ENCODE results near the gene GIMAP5. TPM values are rescaled to one million over a fixed set of nuclear protein-coding genes. Genes with fewer than 3 reads are reported as not detected.

GIMAP5 gene
- total and polyA plus RNA-seq, 9 donors = 6.1 to 11.6 (median 9.3) TPM

- no peaks in the 10 kb centered on the region for H3K36me3 ChIP-seq (ENCODE audit: control insufficient read depth, insufficient read depth, low read length)
- no peak for DNase-seq
- H3K27me3 ChIP-seq (ENCODE audit: control insufficient read depth, insufficient read depth, low read length) = peaks cover 11% of the 10 kb centered on the region
- H3K4me1 ChIP-seq (ENCODE audit: control insufficient read depth, insufficient read depth, low read length) = peaks cover 3% of the 10 kb centered on the region
- 100% methylated on average over 1 of the region's 5 CpGs for WGBS (ENCODE audit: insufficient coverage)
- H3K4me3 ChIP-seq (ENCODE audit: low read length) = no peak overlapping the region
- no peaks in the 10 kb centered on the region for H3K9me3 ChIP-seq (replicated peaks; ENCODE audit: control insufficient read depth, low read depth, low read length)
- H3K27ac ChIP-seq (ENCODE audit: low read length) = no peak overlapping the region
Measured at GRCh38 chr7:150733482-150734095, 3.6 kb upstream of the GIMAP5 start.

DNA sequence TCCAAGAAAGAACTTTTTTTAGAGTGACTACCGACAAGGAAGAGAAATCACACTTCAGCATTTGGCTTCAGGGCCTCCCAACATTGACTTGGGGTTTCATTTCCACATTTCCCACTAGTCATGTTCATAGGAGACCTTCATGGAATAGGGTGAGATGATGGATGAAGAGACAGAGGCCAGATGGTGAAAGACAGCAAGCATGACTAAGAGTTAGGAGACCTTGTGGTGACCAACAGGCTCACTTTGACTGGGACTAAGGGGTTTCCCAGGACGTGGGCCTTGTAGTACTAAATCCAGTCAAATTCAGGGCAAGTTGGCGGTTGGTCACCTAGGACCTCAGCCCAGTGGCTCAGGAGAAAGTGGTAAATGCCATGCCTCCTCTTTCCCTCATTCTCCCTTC, 3.0 kb upstream of the GIMAP5 start:
- Histone ChIP-seq H3K4me3 (ENCODE audit: low read length) (no peak overlapping the region), H3K4me1 (ENCODE audit: control insufficient read depth, insufficient read depth, low read length) (peaks cover 3% of the 10 kb centered on the region)
- 81% methylated on average over 3 of the region's 3 CpGs for WGBS (ENCODE audit: insufficient coverage)

DNA sequence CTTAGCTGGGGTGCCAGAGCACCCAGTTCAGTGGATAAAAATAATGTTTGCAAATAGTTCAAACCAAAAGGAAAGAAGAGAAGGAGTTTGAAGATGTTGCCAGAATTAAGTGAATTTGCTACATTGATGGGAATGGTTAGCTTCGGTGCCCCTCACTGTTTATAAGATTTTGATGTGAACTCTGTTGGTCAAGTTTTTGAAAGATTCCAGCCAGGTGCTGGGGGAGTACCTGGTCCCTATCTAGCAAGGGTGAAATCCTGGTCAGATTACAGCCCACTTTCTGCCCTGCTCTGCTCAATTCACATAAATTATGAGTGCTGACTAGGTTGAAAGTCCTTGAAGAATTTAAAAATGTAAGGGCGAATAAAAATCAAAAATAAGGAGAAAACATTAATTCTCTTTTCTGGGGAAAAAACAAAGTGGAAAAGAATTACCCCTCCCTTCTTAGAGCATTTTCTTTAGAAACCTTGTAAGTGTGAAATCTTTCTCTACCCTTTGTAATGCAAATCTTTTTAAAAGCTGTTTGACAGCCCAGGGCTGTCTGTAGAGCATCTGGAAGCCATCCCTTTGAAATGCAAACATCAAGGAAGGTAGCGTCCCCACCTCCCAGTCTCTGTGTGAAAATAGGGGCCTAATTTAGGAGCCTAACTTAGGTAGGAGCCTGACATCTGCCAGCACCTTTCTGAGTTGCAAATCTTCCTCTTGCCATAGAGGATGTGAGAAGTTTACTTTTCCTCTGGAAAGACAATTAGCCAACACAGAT, 1.4 kb upstream of the GIMAP5 start:
- no peak for DNase-seq
- 56% methylated on average over 2 of the region's 3 CpGs for WGBS (ENCODE audit: insufficient coverage)
- H3K4me1 ChIP-seq (ENCODE audit: control insufficient read depth, insufficient read depth, low read length) = peaks cover 3% of the 10 kb centered on the region
- peaks cover 11% of the 10 kb centered on the region for H3K27me3 ChIP-seq (ENCODE audit: control insufficient read depth, insufficient read depth, low read length)
- no peaks in the 10 kb centered on the region for H3K36me3 ChIP-seq (ENCODE audit: control insufficient read depth, insufficient read depth, low read length)
- H3K9me3 ChIP-seq (replicated peaks; ENCODE audit: control insufficient read depth, low read depth, low read length) = no peaks in the 10 kb centered on the region
- H3K27ac ChIP-seq (ENCODE audit: low read length) = no peak overlapping the region
- no peak overlapping the region for H3K4me3 ChIP-seq (ENCODE audit: low read length)

More for the DNA sequence above, 3.0 kb upstream of the GIMAP5 start:
- DNase-seq = peak; percentile 20
- Histone ChIP-seq H3K27me3 (ENCODE audit: control insufficient read depth, insufficient read depth, low read length) (peaks cover 11% of the 10 kb centered on the region), H3K27ac (ENCODE audit: low read length) (no peak overlapping the region), H3K36me3 (ENCODE audit: control insufficient read depth, insufficient read depth, low read length) (no peaks in the 10 kb centered on the region), H3K9me3 (replicated peaks; ENCODE audit: control insufficient read depth, low read depth, low read length) (no peaks in the 10 kb centered on the region)

GRCh38 chr7:150736864-150737263, 354 bp upstream of the GIMAP5 start:
- Histone ChIP-seq H3K4me1 (ENCODE audit: control insufficient read depth, insufficient read depth, low read length) (peaks cover 3% of the 10 kb centered on the region), H3K36me3 (ENCODE audit: control insufficient read depth, insufficient read depth, low read length) (no peaks in the 10 kb centered on the region), H3K9me3 (replicated peaks; ENCODE audit: control insufficient read depth, low read depth, low read length) (no peaks in the 10 kb centered on the region), H3K4me3 (ENCODE audit: low read length) (no peak overlapping the region), H3K27me3 (ENCODE audit: control insufficient read depth, insufficient read depth, low read length) (peaks cover 11% of the 10 kb centered on the region), H3K27ac (ENCODE audit: low read length) (peak overlapping the region; percentile 44)
- no peak for DNase-seq
- WGBS (ENCODE audit: insufficient coverage) = 44% methylated on average over 3 of the region's 4 CpGs

DNA sequence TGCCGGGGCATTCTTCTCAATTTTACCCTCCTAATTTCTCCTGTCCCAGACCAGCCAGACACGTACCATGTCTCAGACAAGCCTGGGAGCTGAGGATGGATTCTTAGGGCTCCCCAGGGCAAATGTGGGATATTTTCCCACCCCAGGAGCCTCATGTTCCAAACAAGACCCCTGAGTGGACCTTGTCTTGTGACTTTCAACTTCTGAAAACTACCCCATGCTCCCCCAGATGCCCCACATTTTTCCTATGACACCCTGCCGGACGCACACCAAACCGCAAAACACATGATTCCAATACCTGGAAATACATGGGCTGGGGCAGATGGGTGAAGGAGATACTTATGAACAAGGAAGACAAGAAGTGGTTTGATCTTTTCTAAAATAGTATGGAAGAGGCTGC, 874 bp downstream of the GIMAP5 start:
- H3K27ac ChIP-seq (ENCODE audit: low read length) = peak overlapping the region; percentile 74
- no CpG with 5 or more reads among the region's 5 CpGs for WGBS (ENCODE audit: insufficient coverage)
- peaks cover 5% of the 10 kb centered on the region for H3K36me3 ChIP-seq (ENCODE audit: control insufficient read depth, insufficient read depth, low read length)
- H3K4me3 ChIP-seq (ENCODE audit: low read length) = peak overlapping the region; percentile 49
- no peaks in the 10 kb centered on the region for H3K9me3 ChIP-seq (replicated peaks; ENCODE audit: control insufficient read depth, low read depth, low read length)
- no peak for DNase-seq
- H3K27me3 ChIP-seq (ENCODE audit: control insufficient read depth, insufficient read depth, low read length) = peaks cover 11% of the 10 kb centered on the region
- peaks cover 3% of the 10 kb centered on the region for H3K4me1 ChIP-seq (ENCODE audit: control insufficient read depth, insufficient read depth, low read length)

DNA sequence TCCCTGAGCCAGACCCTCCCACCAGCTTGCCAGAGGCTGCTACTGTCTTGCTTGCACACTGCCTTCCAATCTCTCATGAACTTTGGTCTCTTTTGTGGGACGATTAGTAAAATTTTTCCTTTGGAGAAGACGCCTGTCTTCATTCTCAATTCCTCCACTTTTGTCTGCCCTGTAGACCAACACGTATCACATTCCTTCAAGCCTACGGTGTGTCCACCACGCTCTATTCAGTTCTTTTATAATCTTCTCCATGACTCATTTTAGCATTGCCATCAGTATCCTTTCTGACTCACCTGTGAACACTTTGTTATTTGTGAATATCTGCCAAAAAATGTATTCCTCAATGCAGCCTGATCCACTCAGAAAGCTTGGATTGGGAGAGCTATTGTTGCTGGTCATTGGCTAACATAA, 1.4 kb downstream of the GIMAP5 start:
- H3K36me3 ChIP-seq (ENCODE audit: control insufficient read depth, insufficient read depth, low read length) = peaks cover 5% of the 10 kb centered on the region
- H3K9me3 ChIP-seq (replicated peaks; ENCODE audit: control insufficient read depth, low read depth, low read length) = no peaks in the 10 kb centered on the region
- no peak for DNase-seq
- 85% methylated on average over 4 of the region's 5 CpGs for WGBS (ENCODE audit: insufficient coverage)
- H3K4me1 ChIP-seq (ENCODE audit: control insufficient read depth, insufficient read depth, low read length) = peaks cover 3% of the 10 kb centered on the region
- peak overlapping the region; percentile 74 for H3K27ac ChIP-seq (ENCODE audit: low read length)
- peaks cover 11% of the 10 kb centered on the region for H3K27me3 ChIP-seq (ENCODE audit: control insufficient read depth, insufficient read depth, low read length)
- peak overlapping the region; percentile 49 for H3K4me3 ChIP-seq (ENCODE audit: low read length)

DNA sequence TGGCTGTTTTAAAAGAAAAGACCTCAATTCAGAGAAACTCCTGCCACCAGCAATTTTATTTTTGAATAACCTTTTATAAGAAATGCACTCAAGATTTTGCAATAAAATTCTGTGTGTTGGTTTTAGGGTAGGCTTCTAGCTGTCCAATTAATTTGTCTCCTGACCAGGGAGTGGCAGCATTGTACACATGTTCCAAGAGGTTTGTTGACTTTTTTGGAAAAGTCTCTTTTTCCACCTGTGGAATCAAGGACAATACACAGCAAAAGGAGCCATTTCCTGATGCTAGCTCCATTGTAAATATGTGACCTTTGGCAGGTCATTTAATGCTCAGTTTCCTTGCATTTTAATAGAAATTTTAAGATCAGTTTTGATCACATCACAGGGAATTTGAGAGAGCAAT, 1.8 kb downstream of the GIMAP5 start:
- Histone ChIP-seq H3K4me1 (ENCODE audit: control insufficient read depth, insufficient read depth, low read length) (peaks cover 3% of the 10 kb centered on the region), H3K27ac (ENCODE audit: low read length) (no peak overlapping the region), H3K27me3 (ENCODE audit: control insufficient read depth, insufficient read depth, low read length) (peaks cover 11% of the 10 kb centered on the region), H3K9me3 (replicated peaks; ENCODE audit: control insufficient read depth, low read depth, low read length) (no peaks in the 10 kb centered on the region), H3K36me3 (ENCODE audit: control insufficient read depth, insufficient read depth, low read length) (peaks cover 5% of the 10 kb centered on the region), H3K4me3 (ENCODE audit: low read length) (peak overlapping the region; percentile 49)
- DNase-seq = peak; percentile 16

DNA sequence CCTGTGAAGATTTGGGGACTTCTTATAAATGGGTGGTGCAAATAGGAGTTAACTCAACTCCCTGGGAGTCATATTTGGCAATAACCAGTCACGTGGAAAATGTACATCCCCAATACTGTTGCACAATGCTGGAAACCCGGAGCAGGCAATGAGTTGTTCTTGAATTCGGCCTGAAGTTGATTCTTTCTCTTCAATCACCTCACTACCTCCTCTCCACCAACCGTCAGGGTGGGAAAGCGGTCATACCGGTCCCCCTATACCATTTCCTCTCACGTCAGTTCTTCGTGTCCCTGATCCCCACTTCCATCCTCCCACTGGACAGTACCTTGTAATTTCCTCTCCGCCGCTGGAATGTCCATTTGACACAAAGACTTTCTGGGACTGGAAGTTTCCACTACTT, 2.8 kb downstream of the GIMAP5 start:
- peak; percentile 48 for DNase-seq
- H3K36me3 ChIP-seq (ENCODE audit: control insufficient read depth, insufficient read depth, low read length) = peaks cover 5% of the 10 kb centered on the region
- H3K27ac ChIP-seq (ENCODE audit: low read length) = no peak overlapping the region
- no peaks in the 10 kb centered on the region for H3K9me3 ChIP-seq (replicated peaks; ENCODE audit: control insufficient read depth, low read depth, low read length)
- peak overlapping the region; percentile 17 for H3K4me3 ChIP-seq (ENCODE audit: low read length)
- H3K27me3 ChIP-seq (ENCODE audit: control insufficient read depth, insufficient read depth, low read length) = peaks cover 9% of the 10 kb centered on the region
- WGBS (ENCODE audit: insufficient coverage) = 78% methylated on average over 9 of the region's 10 CpGs
- H3K4me1 ChIP-seq (ENCODE audit: control insufficient read depth, insufficient read depth, low read length) = peaks cover 5% of the 10 kb centered on the region

DNA sequence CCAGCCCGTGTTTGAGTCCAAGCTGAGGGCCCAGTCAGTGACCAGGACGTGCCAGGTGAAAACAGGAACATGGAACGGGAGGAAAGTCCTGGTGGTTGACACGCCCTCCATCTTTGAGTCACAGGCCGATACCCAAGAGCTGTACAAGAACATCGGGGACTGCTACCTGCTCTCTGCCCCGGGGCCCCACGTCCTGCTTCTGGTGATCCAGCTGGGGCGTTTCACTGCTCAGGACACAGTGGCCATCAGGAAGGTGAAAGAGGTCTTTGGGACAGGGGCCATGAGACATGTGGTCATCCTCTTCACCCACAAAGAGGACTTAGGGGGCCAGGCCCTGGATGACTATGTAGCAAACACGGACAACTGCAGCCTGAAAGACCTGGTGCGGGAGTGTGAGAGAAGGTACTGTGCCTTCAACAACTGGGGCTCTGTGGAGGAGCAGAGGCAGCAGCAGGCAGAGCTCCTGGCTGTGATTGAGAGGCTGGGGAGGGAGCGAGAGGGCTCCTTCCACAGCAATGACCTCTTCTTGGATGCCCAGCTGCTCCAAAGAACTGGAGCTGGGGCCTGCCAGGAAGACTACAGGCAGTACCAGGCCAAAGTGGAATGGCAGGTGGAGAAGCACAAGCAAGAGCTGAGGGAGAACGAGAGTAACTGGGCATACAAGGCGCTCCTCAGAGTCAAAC, 5.2 kb downstream of the GIMAP5 start:
- peaks cover 7% of the 10 kb centered on the region for H3K27me3 ChIP-seq (ENCODE audit: control insufficient read depth, insufficient read depth, low read length)
- H3K27ac ChIP-seq (ENCODE audit: low read length) = no peak overlapping the region
- H3K4me1 ChIP-seq (ENCODE audit: control insufficient read depth, insufficient read depth, low read length) = peaks cover 9% of the 10 kb centered on the region
- WGBS (ENCODE audit: insufficient coverage) = 87% methylated on average over 9 of the region's 14 CpGs
- H3K4me3 ChIP-seq (ENCODE audit: low read length) = no peak overlapping the region
- H3K36me3 ChIP-seq (ENCODE audit: control insufficient read depth, insufficient read depth, low read length) = peaks cover 5% of the 10 kb centered on the region
- no peaks in the 10 kb centered on the region for H3K9me3 ChIP-seq (replicated peaks; ENCODE audit: control insufficient read depth, low read depth, low read length)
- no peak for DNase-seq

DNA sequence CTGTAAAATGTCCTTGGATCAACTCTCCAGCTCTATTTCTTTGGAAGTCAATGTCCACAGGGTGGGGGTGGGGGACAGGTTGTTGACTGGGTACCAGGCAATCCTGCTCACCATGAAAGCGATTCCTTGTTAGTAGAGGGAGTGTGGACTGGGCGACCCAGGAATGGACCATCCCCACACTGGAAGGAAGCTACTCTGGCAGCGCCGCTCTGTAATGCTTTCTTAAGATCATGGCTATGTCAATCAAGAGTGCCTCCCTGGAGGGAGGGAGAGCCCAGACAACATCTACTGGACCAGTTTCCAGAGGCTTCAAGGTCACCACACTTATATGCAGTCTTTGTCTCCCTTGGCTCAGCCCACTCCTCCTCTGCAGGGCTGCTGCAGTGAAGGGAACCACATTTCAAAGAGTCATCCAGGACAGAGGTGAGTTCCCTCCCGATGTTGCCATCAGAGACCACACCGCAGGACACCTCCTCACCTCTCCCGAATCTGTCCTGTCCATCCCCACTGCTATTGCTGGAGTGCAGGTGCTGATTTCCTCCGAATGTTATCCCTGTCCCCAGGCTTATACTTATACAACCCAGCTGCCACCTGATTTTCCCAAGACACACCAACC, 6.9 kb downstream of the GIMAP5 start:
- 84% methylated on average over 6 of the region's 8 CpGs for WGBS (ENCODE audit: insufficient coverage)
- no peak overlapping the region for H3K4me3 ChIP-seq (ENCODE audit: low read length)
- no peak overlapping the region for H3K27ac ChIP-seq (ENCODE audit: low read length)
- H3K9me3 ChIP-seq (replicated peaks; ENCODE audit: control insufficient read depth, low read depth, low read length) = no peaks in the 10 kb centered on the region
- peaks cover 9% of the 10 kb centered on the region for H3K4me1 ChIP-seq (ENCODE audit: control insufficient read depth, insufficient read depth, low read length)
- peaks cover 5% of the 10 kb centered on the region for H3K36me3 ChIP-seq (ENCODE audit: control insufficient read depth, insufficient read depth, low read length)
- H3K27me3 ChIP-seq (ENCODE audit: control insufficient read depth, insufficient read depth, low read length) = no peaks in the 10 kb centered on the region
- DNase-seq = no peak
